Measurements from ENCODE around the gene SFXN5. TPM values are rescaled to one million over a fixed set of nuclear protein-coding genes. Genes with fewer than 3 reads are reported as not detected.

Gene SFXN5
- total RNA-seq, 1 experiment from 2014 or later = 23.9 TPM

DNA sequence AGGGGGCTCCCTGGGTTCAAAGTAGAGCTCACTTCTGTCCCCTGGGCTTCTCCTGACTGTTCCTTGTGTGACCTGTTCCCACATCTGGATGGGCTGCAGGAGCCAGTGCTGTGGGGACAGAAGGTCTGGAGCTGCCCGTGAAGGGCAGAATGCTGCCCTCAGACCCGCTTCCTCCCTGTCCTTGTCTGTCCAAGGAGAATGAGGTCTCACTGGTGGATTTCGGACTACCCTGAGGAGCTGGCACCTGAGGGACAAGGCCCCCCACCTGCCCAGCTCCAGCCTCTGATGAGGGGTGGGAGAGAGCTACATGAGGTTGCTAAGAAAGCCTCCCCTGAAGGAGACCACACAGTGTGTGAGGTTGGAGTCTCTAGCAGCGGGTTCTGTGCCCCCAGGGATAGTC is 138.7 kb downstream of the SFXN5 start:
- H3K36me3 ChIP-seq (replicated peaks; ENCODE audit: control insufficient read depth, insufficient read depth, low read length) = no peaks in the 10 kb centered on the region
- H3K27me3 ChIP-seq (ENCODE audit: control insufficient read depth, insufficient read depth, low read length) = peaks cover 42% of the 10 kb centered on the region
- no peak for DNase-seq
- no peak overlapping the region for H3K4me3 ChIP-seq (ENCODE audit: insufficient read depth, low read depth, low read length)

GRCh38 chr2:72932045-72932740 is 139.3 kb downstream of the SFXN5 start:
- H3K4me3 ChIP-seq (ENCODE audit: insufficient read depth, low read depth, low read length) = no peak overlapping the region
- H3K27me3 ChIP-seq (ENCODE audit: control insufficient read depth, insufficient read depth, low read length) = peaks cover 46% of the 10 kb centered on the region
- H3K36me3 ChIP-seq (replicated peaks; ENCODE audit: control insufficient read depth, insufficient read depth, low read length) = no peaks in the 10 kb centered on the region
- DNase-seq = no peak

GRCh38 chr2:72931280-72931910 is 140.1 kb downstream of the SFXN5 start:
- DNase-seq = peak; percentile 37
- H3K4me3 ChIP-seq (ENCODE audit: insufficient read depth, low read depth, low read length) = no peak overlapping the region
- peaks cover 54% of the 10 kb centered on the region for H3K27me3 ChIP-seq (ENCODE audit: control insufficient read depth, insufficient read depth, low read length)
- H3K36me3 ChIP-seq (replicated peaks; ENCODE audit: control insufficient read depth, insufficient read depth, low read length) = no peaks in the 10 kb centered on the region

DNA sequence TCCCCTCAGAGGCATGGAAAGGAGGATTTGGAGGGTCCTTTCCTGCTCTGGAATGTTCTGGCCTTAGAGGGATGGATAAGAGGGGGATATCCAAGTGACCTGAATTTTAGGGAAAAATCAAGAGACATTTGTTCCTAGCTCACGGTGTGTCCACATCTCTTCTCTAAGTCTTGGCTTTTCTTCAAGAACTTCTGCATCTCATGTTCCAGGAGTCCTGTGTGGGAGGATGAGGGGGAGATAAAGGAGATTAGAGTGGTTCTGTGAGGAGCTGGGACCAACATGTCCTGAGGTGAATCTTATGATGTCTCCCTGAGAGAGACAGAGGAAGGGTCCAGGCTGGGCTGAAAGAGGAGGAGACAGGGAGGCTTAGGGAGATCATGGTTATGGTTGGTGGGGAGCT is 142.5 kb downstream of the SFXN5 start:
- no peak overlapping the region for H3K4me3 ChIP-seq (ENCODE audit: insufficient read depth, low read depth, low read length)
- DNase-seq = peak; percentile 19
- H3K36me3 ChIP-seq (replicated peaks; ENCODE audit: control insufficient read depth, insufficient read depth, low read length) = no peaks in the 10 kb centered on the region
- peaks cover 70% of the 10 kb centered on the region for H3K27me3 ChIP-seq (ENCODE audit: control insufficient read depth, insufficient read depth, low read length)

DNA sequence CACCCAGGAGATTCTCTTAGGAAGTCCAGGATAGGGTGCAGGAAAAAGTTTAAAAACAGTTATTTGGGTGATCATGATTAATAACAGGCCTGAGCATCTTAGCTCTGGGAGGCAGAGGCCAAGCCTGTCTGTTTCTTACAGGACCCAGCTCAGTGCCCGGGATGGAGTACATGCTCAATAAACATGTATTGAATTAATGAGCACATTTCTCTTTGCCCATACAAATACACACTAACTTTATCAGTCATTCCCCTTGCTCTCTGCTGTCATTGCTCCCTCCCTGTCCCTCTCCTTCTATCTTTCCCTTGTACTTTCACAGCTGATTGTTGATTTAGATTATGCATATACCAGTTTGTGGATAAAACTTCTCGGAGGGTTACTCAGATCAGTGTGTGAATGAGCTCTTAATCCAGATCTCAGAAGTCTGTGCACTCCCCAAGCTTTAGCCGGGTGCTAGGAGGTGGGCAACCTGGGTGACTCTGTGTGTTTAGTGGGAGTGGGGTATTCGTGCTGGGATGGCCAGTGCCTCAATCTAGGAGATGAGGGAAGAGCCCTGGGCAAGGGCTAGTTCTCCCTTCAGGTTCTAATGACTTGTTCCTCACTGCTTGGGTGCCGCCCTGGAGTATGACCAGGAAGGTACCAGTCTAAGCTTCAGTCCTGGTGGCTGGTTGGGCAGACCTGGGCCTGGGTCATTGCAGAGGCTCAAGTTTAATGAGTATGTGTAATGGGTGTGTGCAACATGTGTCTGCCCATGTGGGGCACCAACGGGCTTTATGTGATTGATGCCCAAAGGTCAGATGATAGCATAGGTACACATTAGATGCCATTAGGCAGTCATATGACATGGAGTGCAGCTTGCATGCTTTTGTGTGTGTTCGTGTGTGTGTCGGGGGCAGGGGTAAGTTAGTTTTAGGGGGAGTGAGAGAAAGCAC is 143.6 kb downstream of the SFXN5 start:
- H3K4me3 ChIP-seq (ENCODE audit: insufficient read depth, low read depth, low read length) = no peak overlapping the region
- peak; percentile 16 for DNase-seq

GRCh38 chr2:72926811-72927465 is 144.6 kb downstream of the SFXN5 start:
- peak; percentile 12 for DNase-seq
- H3K4me3 ChIP-seq (ENCODE audit: insufficient read depth, low read depth, low read length) = no peak overlapping the region
- H3K36me3 ChIP-seq (replicated peaks; ENCODE audit: control insufficient read depth, insufficient read depth, low read length) = no peaks in the 10 kb centered on the region
- H3K27me3 ChIP-seq (ENCODE audit: control insufficient read depth, insufficient read depth, low read length) = peaks cover 87% of the 10 kb centered on the region

More for the DNA sequence above, 143.6 kb downstream of the SFXN5 start:
- H3K36me3 ChIP-seq (replicated peaks; ENCODE audit: control insufficient read depth, insufficient read depth, low read length) = no peaks in the 10 kb centered on the region
- peaks cover 81% of the 10 kb centered on the region for H3K27me3 ChIP-seq (ENCODE audit: control insufficient read depth, insufficient read depth, low read length)

DNA sequence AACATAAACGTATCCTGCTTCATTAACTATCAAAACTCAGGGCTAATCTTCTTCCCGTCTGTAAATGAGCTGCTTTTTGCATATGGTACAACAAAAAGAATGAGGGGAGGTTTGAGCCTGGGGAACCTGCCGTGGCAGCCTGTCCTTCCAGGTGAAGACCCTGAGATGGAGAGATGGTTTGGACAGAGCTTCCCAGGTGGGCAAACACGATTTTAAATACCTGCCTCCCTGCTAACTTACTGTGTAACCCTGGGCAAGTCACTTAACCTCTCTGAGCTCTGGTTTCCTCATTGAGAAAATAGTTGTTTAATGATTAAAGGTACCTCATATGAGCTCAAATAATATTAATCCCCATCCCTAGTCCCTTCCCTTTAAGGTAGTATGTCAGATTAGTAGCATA is 145.1 kb downstream of the SFXN5 start:
- Histone ChIP-seq H3K27me3 (ENCODE audit: control insufficient read depth, insufficient read depth, low read length) (peaks cover 90% of the 10 kb centered on the region), H3K36me3 (replicated peaks; ENCODE audit: control insufficient read depth, insufficient read depth, low read length) (no peaks in the 10 kb centered on the region), H3K4me3 (ENCODE audit: insufficient read depth, low read depth, low read length) (no peak overlapping the region)
- peak; percentile 51 for DNase-seq

GRCh38 chr2:72925328-72925943 is 146.1 kb downstream of the SFXN5 start:
- Histone ChIP-seq H3K36me3 (replicated peaks; ENCODE audit: control insufficient read depth, insufficient read depth, low read length) (no peaks in the 10 kb centered on the region), H3K27me3 (ENCODE audit: control insufficient read depth, insufficient read depth, low read length) (peaks cover 96% of the 10 kb centered on the region), H3K4me3 (ENCODE audit: insufficient read depth, low read depth, low read length) (no peak overlapping the region)
- peak; percentile 82 for DNase-seq

DNA sequence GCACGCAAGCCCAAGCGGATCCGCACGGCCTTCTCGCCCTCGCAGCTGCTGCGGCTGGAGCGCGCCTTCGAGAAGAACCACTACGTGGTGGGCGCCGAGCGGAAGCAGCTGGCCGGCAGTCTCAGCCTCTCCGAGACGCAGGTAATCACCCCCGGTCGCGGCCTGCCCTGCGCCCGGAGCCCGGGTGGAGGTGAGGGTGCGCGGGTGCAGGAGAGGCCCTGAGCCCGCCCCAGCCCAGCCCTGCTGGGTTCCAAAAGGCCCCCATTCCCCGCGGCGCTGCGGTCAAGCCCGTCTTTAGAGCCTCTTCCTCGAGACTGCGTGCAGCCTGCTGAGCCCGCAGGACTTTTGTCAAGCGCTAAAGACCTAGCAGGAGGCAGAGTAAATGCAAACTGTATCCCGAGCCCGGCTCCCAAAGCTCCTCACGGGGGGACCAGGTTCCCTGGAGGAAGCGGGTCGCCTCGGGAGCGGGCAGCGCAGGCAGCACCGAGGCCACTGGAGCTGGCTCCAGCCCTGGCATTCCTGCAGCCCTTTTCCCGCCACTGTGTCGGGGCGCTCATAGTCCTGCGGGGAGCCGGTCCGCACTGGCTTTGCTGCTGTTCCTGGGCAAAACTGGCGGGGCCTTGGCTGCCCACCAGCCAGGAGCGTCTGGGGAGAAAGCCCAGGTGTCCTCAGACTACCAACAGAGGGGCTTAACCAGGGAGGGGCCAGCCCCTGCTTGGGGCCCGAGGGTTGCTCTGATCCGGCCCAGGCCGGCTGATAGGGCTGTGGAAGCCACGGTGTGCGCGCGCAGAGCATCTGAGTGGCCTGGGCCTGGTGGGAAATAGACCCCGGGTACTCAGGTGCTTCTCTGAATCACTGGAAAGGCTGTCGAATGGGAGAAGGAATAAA is 146.9 kb downstream of the SFXN5 start:
- H3K27me3 ChIP-seq (ENCODE audit: control insufficient read depth, insufficient read depth, low read length) = peaks cover 100% of the 10 kb centered on the region
- H3K4me3 ChIP-seq (ENCODE audit: insufficient read depth, low read depth, low read length) = peak overlapping the region; percentile 19
- no peaks in the 10 kb centered on the region for H3K36me3 ChIP-seq (replicated peaks; ENCODE audit: control insufficient read depth, insufficient read depth, low read length)
- DNase-seq = peak; percentile 88

DNA sequence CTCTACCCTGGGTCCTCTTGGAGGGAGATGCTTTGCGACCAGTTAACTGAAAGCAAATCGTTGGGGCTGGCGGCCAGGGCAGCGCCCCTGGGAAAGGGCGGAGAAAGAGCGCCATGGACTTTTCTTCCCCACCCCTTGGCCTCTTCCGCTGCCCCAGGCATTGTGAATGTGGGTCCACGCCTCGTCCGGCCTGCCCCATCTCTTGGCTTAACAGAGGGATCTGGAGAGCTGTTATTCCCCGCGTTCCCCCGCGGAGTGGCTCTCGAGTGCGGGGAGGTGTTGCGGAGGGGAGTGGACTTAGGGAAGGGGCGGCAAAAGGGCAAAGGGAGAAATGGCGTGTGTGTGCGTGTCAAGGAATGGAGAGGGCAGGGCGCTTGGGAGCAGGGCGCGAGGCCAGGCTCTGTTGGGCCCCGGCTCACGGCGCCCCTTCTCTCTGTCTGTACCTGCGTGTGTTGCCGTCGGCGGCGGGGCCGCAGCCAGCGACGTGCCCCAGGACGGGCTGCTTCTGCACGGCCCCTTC is 147.6 kb downstream of the SFXN5 start:
- H3K27me3 ChIP-seq (ENCODE audit: control insufficient read depth, insufficient read depth, low read length) = peaks cover 100% of the 10 kb centered on the region
- DNase-seq = peak; percentile 86
- H3K4me3 ChIP-seq (ENCODE audit: insufficient read depth, low read depth, low read length) = peak overlapping the region; percentile 19
- H3K36me3 ChIP-seq (replicated peaks; ENCODE audit: control insufficient read depth, insufficient read depth, low read length) = no peaks in the 10 kb centered on the region

- H3K27me3 ChIP-seq (ENCODE audit: control insufficient read depth, insufficient read depth, low read length) = peaks cover 98% of the 10 kb centered on the region
- no peaks in the 10 kb centered on the region for H3K36me3 ChIP-seq (replicated peaks; ENCODE audit: control insufficient read depth, insufficient read depth, low read length)
- peak; percentile 31 for DNase-seq
- no peak overlapping the region for H3K4me3 ChIP-seq (ENCODE audit: insufficient read depth, low read depth, low read length)
Observed at GRCh38 chr2:72921853-72922252, 149.7 kb downstream of the SFXN5 start.

GRCh38 chr2:72921088-72921851 is 150.2 kb downstream of the SFXN5 start:
- H3K27me3 ChIP-seq (ENCODE audit: control insufficient read depth, insufficient read depth, low read length) = peaks cover 98% of the 10 kb centered on the region
- no peak overlapping the region for H3K4me3 ChIP-seq (ENCODE audit: insufficient read depth, low read depth, low read length)
- DNase-seq = peak; percentile 61
- no peaks in the 10 kb centered on the region for H3K36me3 ChIP-seq (replicated peaks; ENCODE audit: control insufficient read depth, insufficient read depth, low read length)
